ENCODE measurements around the gene CLEC4C.

DNA sequence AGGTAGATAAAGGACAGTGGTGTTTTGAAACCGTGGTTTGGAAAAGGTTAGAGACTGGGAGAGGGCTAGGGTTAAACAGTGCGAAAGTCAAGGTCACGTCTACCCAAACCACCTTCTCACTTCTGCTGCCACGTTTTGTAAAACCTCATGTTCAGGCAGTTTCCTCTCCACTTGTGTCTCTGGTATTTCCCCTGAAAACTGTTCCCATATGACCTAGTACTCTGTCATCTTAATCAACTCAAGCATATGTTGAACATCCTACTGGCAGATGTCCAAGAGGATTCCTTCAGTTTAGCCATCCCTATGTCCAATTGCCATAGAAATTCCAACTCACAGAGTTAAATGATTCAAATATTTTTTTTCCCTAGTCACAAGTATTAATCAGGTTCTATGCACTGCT is 17.4 kb downstream of the CLEC4C start:
- TF ChIP-seq CTCF (IDR thresholded peaks at IDR 0.05; ENCODE audit: control extremely low read depth in 1 of 3, insufficient read depth in 1 of 3, low read depth in 1 of 3, low read length in 3 of 3) (no peak), HDAC6 (IDR thresholded peaks at IDR 0.05; ENCODE audit: low read depth, low read length) (no peak), CEBPB (IDR thresholded peaks at IDR 0.05; ENCODE audit: low read depth, low read length) (no peak), RXRA (IDR thresholded peaks at IDR 0.05; ENCODE audit: insufficient read depth, low read depth, low read length) (no peak), RNF2 (IDR thresholded peaks at IDR 0.05; ENCODE audit: borderline replicate concordance, low read depth, low read length, missing control alignments, poor library complexity, severe bottlenecking) (no peak), USF2 (IDR thresholded peaks at IDR 0.05; ENCODE audit: low read length) (no peak), EP300 (IDR thresholded peaks at IDR 0.05; ENCODE audit: borderline replicate concordance in 1 of 2, low read depth in 2 of 2, low read length in 2 of 2) (no peak), KDM4A (IDR thresholded peaks at IDR 0.05; ENCODE audit: low read depth, low read length, severe bottlenecking) (no peak), KDM5A (IDR thresholded peaks at IDR 0.05; ENCODE audit: low read length) (no peak), POLR2AphosphoS5 (IDR thresholded peaks at IDR 0.05; ENCODE audit: low read depth, low read length) (no peak)
